Smooth muscle cell (in vitro differentiated cells): ENCODE measurements around the gene TRAF6. TPM values are rescaled to one million over a fixed set of nuclear protein-coding genes. Genes with fewer than 3 reads are reported as not detected.

ENCODE experiments used
- DNase-seq: peaks from one replicate; lab custom pipeline; 2025; ENCODE audit not compliant: unreplicated experiment; lab: John Stamatoyannopoulos, UW
- H2AFZ ChIP-seq: fragments of 200-600 bp; sonication (generic); 2 replicates; pipeline ENCODE4 v1.6.0; 2016; ENCODE audit warnings: antibody characterized with exemption, low read depth, mild to moderate bottlenecking
- H3F3A ChIP-seq: fragments of 200-600 bp; sonication (generic); 2 replicates; pipeline ENCODE4 v1.6.0; 2017; ENCODE audit warnings: antibody characterized with exemption, low read depth
- H3K27ac ChIP-seq: fragments of 200-600 bp; sonication (generic); 2 replicates; pipeline ENCODE4 v1.5.1; 2016; ENCODE audit warnings: low read depth, mild to moderate bottlenecking
- H3K27me3 ChIP-seq: fragments of 200-600 bp; sonication (generic); 2 replicates; pipeline ENCODE4 v1.6.1; 2016; ENCODE audit warnings: low read depth, mild to moderate bottlenecking
- H3K36me3 ChIP-seq: fragments of 200-600 bp; sonication (generic); 2 replicates; pipeline ENCODE4 v1.5.1; 2016; ENCODE audit warnings: low read depth
- H3K4me1 ChIP-seq: fragments of 200-600 bp; sonication (generic); 2 replicates; pipeline ENCODE4 v1.5.1; 2016; ENCODE audit warnings: low read depth
- H3K4me2 ChIP-seq: fragments of 200-600 bp; sonication (generic); 2 replicates; pipeline ENCODE4 v1.6.0; 2016; ENCODE audit warnings: mild to moderate bottlenecking
- H3K4me3 ChIP-seq: fragments of 200-600 bp; sonication (generic); 2 replicates; pipeline ENCODE4 v1.5.1; 2016; ENCODE audit warnings: mild to moderate bottlenecking
- H3K79me2 ChIP-seq: fragments of 200-600 bp; sonication (generic); 2 replicates; pipeline ENCODE4 v1.6.0; 2016; ENCODE audit warnings: low read depth, mild to moderate bottlenecking
- H3K9ac ChIP-seq: fragments of 200-600 bp; sonication (generic); 2 replicates; pipeline ENCODE4 v1.6.0; 2016; ENCODE audit warnings: low read depth
- H3K9me3 ChIP-seq: fragments of 200-600 bp; sonication (generic); replicated peaks from 2 replicates; pipeline ENCODE4 v1.5.1; 2016; ENCODE audit warnings: low read depth
- H4K20me1 ChIP-seq: fragments of 200-600 bp; sonication (generic); 2 replicates; pipeline ENCODE4 v1.6.0; 2016; ENCODE audit warnings: low read depth
- WGBS: methylation state at CpG from one replicate; pipeline ENCODE4 v1.1.7; 2016; ENCODE audit warnings: low lambda C conversion rate; 5-methylcytosine and 5-hydroxymethylcytosine counted together
- polyA plus RNA-seq: library from polyadenylated mRNA; unstranded; fragments of >200 nt; fragmentation: Nextera tagmentation; extraction: Ambion mirVana; gene quantifications from 2 replicates; pipeline ENCODE4 v1.2.1, GENCODE V29; 2016
- total RNA-seq: library from RNA; depleted of rRNA; stranded (reverse); fragments of >200 nt; gene quantifications from 2 replicates; pipeline ENCODE4 v1.2.3, GENCODE V29; 2014
- TF ChIP-seq, protein P1 (sequence below): fragments of 200-600 bp; sonication (generic); IDR thresholded peaks from 2 replicates; pipeline ENCODE4 v1.5.1; 2017; ENCODE audit warnings: borderline replicate concordance, mild to moderate bottlenecking, antibody characterized with exemption; ENCODE audit not compliant: insufficient read depth, poor library complexity, severe bottlenecking

TRAF6 gene
- total and polyA plus RNA-seq, 2 experiments from 2014 or later = 9.9 to 18.9 TPM

DNA sequence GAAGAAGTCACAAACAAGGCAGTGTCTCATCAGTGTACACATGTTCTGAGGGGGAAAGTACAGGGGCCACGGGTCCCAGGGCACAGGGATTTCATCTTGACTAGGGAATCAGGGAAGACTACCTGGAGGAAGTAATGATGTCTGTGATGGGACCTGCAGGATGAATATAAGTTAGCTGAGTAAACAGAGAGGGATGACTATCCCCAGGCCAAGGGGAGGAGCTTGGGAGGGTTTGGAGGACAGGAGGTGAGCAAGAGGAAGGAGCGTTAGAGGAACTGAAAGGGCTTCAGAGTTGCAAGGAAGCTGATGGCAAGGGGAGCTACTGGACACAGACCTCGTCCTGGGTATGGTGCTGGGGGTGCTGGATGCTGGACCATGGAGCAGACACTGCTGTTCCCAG lies 56.4 kb downstream of the TRAF6 start:
- peaks cover 27% of the 10 kb centered on the region for H3F3A ChIP-seq
- no peaks in the 10 kb centered on the region for H3K79me2 ChIP-seq
- H3K27me3 ChIP-seq = no peaks in the 10 kb centered on the region
- H3K4me2 ChIP-seq = peak overlapping the region; percentile 52
- H3K9ac ChIP-seq = no peak overlapping the region
- H2AFZ ChIP-seq = no peak overlapping the region
- H3K4me1 ChIP-seq = peaks cover 53% of the 10 kb centered on the region
- no peak overlapping the region for H3K4me3 ChIP-seq
- no peak for DNase-seq
- H3K9me3 ChIP-seq = no peaks in the 10 kb centered on the region
- TF ChIP-seq, protein P1, sequence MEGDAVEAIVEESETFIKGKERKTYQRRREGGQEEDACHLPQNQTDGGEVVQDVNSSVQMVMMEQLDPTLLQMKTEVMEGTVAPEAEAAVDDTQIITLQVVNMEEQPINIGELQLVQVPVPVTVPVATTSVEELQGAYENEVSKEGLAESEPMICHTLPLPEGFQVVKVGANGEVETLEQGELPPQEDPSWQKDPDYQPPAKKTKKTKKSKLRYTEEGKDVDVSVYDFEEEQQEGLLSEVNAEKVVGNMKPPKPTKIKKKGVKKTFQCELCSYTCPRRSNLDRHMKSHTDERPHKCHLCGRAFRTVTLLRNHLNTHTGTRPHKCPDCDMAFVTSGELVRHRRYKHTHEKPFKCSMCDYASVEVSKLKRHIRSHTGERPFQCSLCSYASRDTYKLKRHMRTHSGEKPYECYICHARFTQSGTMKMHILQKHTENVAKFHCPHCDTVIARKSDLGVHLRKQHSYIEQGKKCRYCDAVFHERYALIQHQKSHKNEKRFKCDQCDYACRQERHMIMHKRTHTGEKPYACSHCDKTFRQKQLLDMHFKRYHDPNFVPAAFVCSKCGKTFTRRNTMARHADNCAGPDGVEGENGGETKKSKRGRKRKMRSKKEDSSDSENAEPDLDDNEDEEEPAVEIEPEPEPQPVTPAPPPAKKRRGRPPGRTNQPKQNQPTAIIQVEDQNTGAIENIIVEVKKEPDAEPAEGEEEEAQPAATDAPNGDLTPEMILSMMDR = no peak
- H3K27ac ChIP-seq = peak overlapping the region; percentile 99
- no peaks in the 10 kb centered on the region for H4K20me1 ChIP-seq
- H3K36me3 ChIP-seq = no peaks in the 10 kb centered on the region
- WGBS = 78% methylated on average over 3 of the region's 3 CpGs

- H2AFZ ChIP-seq = no peak overlapping the region
- no peaks in the 10 kb centered on the region for H3K9me3 ChIP-seq
- H3K9ac ChIP-seq = no peak overlapping the region
- WGBS = 4% methylated on average over 1 of the region's 1 CpG
- peak overlapping the region; percentile 52 for H3K4me2 ChIP-seq
- H3K79me2 ChIP-seq = no peaks in the 10 kb centered on the region
- H3K27me3 ChIP-seq = no peaks in the 10 kb centered on the region
- no peaks in the 10 kb centered on the region for H3K36me3 ChIP-seq
- H3K4me3 ChIP-seq = no peak overlapping the region
- TF ChIP-seq, protein P1 = no peak
- peaks cover 27% of the 10 kb centered on the region for H3F3A ChIP-seq
- peaks cover 53% of the 10 kb centered on the region for H3K4me1 ChIP-seq
- no peaks in the 10 kb centered on the region for H4K20me1 ChIP-seq
- H3K27ac ChIP-seq = peak overlapping the region; percentile 99
- DNase-seq = no peak
These were observed 57.1 kb downstream of the TRAF6 start for GRCh38 chr11:36452961-36453360.

GRCh38 chr11:36452236-36452940 lies 57.7 kb downstream of the TRAF6 start:
- TF ChIP-seq, protein P1 = no peak
- Histone ChIP-seq H3K36me3 (no peaks in the 10 kb centered on the region), H3K4me3 (no peak overlapping the region), H3K27me3 (no peaks in the 10 kb centered on the region), H2AFZ (no peak overlapping the region), H3K9me3 (no peaks in the 10 kb centered on the region), H3K4me2 (peak overlapping the region; percentile 52), H3F3A (peaks cover 27% of the 10 kb centered on the region), H3K79me2 (no peaks in the 10 kb centered on the region), H3K9ac (no peak overlapping the region), H3K27ac (peak overlapping the region; percentile 99), H4K20me1 (no peaks in the 10 kb centered on the region), H3K4me1 (peaks cover 53% of the 10 kb centered on the region)
- DNase-seq = no peak
- WGBS = 72% methylated on average over 5 of the region's 5 CpGs

DNA sequence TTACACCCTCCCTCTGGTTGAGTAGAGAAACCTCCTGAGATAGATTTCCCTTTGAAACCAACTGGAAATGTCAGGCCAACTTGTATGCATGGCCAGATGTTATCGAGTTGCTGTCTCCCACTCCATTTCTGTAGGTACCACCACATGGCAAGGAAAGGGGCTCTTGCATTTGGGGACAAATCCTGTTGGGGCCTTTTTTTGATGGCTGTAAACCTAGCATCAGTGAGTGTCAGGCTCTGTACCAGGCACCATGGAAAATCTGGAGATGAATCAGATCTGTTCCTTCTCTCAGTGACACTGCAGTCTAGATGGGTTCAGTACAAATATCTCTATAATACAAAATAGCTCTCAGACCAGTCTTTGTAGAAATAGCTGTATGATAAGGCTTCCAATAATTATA lies 58.4 kb downstream of the TRAF6 start:
- WGBS = 44% methylated on average over 1 of the region's 1 CpG
- no peaks in the 10 kb centered on the region for H3K36me3 ChIP-seq
- no peak for DNase-seq
- peaks cover 50% of the 10 kb centered on the region for H3K4me1 ChIP-seq
- peaks cover 22% of the 10 kb centered on the region for H3F3A ChIP-seq
- H3K9me3 ChIP-seq = no peaks in the 10 kb centered on the region
- TF ChIP-seq, protein P1 = no peak
- H3K9ac ChIP-seq = no peak overlapping the region
- no peaks in the 10 kb centered on the region for H4K20me1 ChIP-seq
- no peak overlapping the region for H3K4me3 ChIP-seq
- no peak overlapping the region for H2AFZ ChIP-seq
- no peak overlapping the region for H3K4me2 ChIP-seq
- no peaks in the 10 kb centered on the region for H3K27me3 ChIP-seq
- H3K27ac ChIP-seq = no peak overlapping the region
- no peaks in the 10 kb centered on the region for H3K79me2 ChIP-seq
